HG02623 (cell line): ENCODE results near the gene NRXN2.

ENCODE experiments used
- ATAC-seq: cut with Tn5 transposase; IDR thresholded peaks from one replicate; pipeline ENCODE4 v1.9.1; 2021; ENCODE audit warnings: moderate library complexity; ENCODE audit not compliant: unreplicated experiment

NRXN2 gene

GRCh38 chr11:64759131-64759721 lies 36.2 kb upstream of the NRXN2 start:
- ATAC-seq: no peak

- no peak for ATAC-seq
Measured at GRCh38 chr11:64758330-64759079, 35.5 kb upstream of the NRXN2 start.

DNA sequence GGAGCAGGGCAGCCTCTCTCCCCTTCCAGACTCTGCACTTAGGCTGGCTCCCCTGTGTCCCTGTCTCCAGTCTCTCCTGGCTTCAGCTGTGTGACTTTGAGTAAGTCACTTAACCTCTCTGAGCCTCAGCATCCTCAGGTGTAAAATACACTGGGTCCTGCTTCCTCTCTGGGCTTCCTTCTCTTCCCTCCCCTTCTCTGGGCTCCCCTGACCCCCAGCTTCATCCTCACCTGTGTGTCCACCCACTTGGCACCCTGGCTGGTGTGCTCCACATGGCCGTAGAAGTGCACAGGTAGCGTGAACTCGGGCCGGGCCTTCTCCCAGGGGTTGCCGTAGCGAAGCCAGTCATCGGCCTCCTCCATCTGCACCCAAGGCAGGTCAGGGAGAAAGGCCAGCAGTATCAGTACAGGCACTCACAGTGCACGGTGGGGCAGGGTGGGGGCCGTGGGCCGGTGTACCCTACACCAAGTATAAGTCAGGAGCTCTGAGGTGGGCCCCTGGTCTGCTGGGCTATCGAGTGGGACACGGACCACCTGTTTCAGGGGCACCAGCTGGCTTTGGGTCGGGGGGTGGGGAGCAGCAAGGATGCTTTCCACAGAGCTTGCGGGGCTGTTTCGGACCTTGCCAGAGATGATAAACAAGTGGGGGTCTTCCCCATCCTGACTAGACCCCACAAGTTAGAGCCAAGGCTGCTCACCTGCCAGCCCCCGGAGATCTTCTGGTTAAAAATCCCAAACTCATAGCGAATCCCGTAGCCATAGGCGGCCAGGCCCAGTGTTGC lies 34.7 kb upstream of the NRXN2 start:
- no peak for ATAC-seq

- ATAC-seq: no peak
Measured at GRCh38 chr11:64755681-64756361, 32.8 kb upstream of the NRXN2 start.

DNA sequence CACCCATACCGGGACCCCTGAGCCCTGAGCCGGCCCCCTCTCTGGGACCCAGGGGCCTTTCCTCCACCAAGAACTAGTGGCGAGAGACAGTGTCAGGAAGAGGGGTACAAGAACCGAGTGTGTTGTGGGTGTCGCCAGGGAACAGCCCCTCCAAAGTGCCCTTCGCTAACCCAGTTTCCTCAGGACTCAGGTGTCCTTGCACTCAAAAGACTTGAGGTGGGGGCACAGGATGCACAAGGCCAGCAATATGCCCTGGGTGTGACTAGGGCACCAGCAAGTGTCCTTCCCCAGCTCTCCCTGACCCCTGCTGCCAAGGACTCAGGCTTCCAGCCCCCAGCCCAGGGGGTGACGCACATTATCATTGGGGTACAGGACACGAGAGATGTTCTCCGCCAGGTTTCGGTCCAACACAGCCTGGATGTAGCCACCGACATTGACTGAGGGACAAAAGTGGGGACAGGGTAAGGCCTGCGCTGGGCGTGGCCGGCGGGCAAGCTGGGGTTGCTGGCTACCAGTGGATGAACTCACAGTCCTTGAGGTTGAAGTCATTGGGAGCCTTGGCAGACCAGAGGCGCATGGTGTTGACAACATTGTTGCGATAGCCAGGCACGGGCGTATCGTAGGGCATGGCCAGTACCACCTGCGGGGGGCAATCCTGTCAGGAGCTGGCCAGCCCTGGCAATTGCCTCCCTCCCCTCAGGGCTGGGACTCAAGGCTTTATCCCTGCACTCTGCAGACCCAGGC lies 32.1 kb upstream of the NRXN2 start:
- ATAC-seq: no peak

DNA sequence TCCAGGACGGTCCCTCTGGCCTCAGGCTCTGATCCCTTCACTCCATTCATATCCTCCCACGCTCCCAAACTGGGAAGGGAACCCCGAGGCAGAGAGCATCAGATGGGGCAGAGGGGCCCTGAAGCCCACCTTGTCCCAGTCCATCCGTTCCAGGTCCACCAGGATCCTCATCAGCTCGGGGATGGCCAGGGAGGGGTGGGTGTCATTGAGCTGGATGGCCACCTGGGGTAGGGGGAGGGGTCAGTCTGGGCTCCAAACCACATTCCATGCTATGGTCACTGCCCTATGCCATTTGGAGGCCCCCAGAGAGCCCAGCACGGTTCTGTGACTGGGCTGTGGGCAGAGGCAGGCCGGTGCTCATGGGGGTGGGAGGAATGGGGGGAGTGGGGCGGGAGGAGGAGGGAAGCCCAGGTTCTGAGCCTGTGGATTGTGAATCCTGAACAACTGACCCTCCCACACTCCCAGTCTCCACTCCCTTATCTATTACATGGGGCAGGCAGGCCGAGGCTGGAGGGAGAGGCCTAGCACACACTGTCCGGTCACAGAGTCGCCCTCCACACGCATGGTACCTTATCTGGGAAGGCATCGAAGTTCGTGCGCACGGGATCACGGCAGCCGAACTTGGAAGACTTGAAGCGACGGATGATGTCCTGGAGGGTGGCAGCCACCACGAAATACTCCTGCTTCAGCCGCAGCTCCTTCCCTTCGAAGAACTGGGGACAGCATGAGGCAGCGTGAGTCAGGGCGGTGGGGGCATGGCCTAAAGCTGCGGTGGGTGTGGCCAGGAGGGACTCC lies 31.3 kb upstream of the NRXN2 start:
- no peak for ATAC-seq

- no peak for ATAC-seq
Measured at GRCh38 chr11:64753380-64754123, 30.6 kb upstream of the NRXN2 start.

DNA sequence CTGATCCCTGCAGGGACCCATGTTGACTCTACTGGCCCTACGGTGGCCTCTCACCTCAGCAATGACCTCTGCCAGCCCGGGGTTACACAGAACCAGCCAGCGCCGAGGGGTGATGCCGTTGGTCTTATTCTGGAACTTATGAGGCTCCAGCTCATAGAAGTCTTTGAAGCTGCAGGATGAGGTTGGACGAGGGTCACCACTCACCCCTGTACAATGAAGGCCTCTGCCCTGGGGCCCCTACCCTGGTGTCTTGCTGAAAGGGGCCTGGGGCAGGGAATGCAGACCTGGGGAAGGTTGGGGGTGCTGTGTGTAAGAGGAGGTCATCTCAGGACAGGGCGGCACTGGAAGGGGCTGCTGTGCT lies 30.0 kb upstream of the NRXN2 start:
- no peak for ATAC-seq

- no peak for ATAC-seq
Measured at GRCh38 chr11:64752175-64752970, 29.4 kb upstream of the NRXN2 start.

DNA sequence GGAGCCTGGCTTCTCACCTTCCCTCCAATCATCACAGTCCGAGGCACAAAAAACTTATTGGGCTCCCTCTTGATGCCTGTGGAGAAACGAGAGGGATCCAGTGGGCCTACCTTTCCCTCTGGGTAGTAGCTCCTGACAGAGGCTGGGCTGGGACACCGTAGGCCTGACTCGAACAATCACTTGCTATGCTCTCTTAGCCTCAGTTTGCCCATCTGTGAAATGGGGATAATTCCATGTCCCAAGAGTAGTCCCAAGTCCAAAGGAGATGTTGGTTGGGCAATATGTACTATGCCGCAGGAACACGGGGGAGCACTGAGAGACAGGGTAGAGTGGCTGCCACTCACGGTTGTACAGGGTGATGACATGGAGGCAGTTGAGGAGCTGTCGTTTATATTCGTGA lies 28.6 kb upstream of the NRXN2 start:
- no peak for ATAC-seq

GRCh38 chr11:64751136-64751535 lies 28.1 kb upstream of the NRXN2 start:
- ATAC-seq: no peak

- no peak for ATAC-seq
Measured at GRCh38 chr11:64750361-64751054, 27.5 kb upstream of the NRXN2 start.

- no peak for ATAC-seq
Measured at GRCh38 chr11:64747961-64748665, 25.1 kb upstream of the NRXN2 start.

GRCh38 chr11:64746486-64746885 lies 23.5 kb upstream of the NRXN2 start:
- no peak for ATAC-seq

DNA sequence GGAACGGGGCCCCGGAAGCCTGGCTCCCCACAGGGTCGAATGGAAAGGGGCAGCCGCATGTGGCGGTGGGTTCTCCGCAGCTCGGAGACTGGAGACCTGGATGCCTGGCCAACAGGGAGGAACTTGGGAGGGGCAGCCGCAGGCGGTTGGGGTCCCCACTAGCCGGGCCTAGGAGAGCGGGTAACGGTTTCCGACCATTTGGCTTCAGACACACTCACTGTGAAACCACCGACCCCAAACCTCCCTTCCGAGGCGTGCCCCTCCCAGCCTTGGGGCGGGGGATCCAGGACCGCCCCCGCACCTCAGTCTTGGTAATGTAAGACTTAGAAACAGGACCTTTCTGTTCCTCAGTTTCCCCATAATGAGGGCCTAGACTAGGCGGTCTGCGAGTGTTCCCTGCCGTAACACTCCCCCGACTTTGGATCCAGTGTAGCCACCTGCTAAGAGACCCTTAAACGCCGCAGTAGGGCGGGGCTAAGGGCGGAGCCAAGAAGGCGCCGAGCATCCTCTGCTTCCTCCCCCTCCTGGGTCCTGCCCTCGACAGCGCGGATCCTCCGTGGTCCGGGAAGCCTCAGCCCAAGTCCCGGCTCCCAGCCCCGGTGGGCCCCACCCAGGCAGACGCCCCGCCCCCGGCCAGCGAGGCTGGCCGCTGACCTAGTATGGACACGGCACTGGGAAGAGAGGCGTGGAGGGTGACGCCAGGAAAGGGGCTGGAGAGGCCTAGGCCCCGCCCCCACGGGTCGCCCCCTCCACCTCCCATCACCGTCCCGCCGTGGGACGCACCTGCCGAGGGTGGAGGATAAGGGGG lies 22.7 kb upstream of the NRXN2 start:
- no peak for ATAC-seq

- no peak for ATAC-seq
Measured at GRCh38 chr11:64745189-64745520, 22.2 kb upstream of the NRXN2 start.
